Aorta (tissue), 5 donors: ENCODE results near the gene LRP5. TPM values are rescaled to one million over a fixed set of nuclear protein-coding genes. Genes with fewer than 3 reads are reported as not detected.

Source experiments
- ATAC-seq: fragments of 200-7000 bp; cut with Tn5 transposase; one replicate; pipeline ENCODE4 v1.9.1; 2022; ENCODE audit warnings: moderate library complexity; ENCODE audit not compliant: low FRiP score
- DNase-seq, 2 donors: peaks; one replicate each; pipeline ENCODE4 v3.0.0-alpha.2; 2020
- H3K27ac ChIP-seq, 2 donors: one replicate each; pipeline ENCODE4 v1.5.1; 2013; ENCODE audit warnings: low read length in 2 of 2, mild to moderate bottlenecking in 2 of 2, moderate library complexity in 2 of 2, control low read depth in 1 of 2, inconsistent platforms in 1 of 2, low read depth in 1 of 2
- H3K27me3 ChIP-seq, 2 donors: one replicate each; pipeline ENCODE4 v1.6.1; 2013; ENCODE audit warnings: control low read depth in 1 of 2, low read length in 1 of 2, mild to moderate bottlenecking in 1 of 2, moderate library complexity in 1 of 2; ENCODE audit not compliant: insufficient read depth in 2 of 2, control insufficient read depth in 1 of 2
- H3K36me3 ChIP-seq, 2 donors: one replicate each; pipeline ENCODE4 v1.6.1; 2013; ENCODE audit warnings: control low read depth in 1 of 2, low read length in 1 of 2, mild to moderate bottlenecking in 1 of 2; ENCODE audit not compliant: insufficient read depth in 2 of 2, control insufficient read depth in 1 of 2
- H3K4me1 ChIP-seq, 2 donors: one replicate each; pipeline ENCODE4 v1.6.1; 2013; ENCODE audit warnings: low read length in 2 of 2, control low read depth in 1 of 2, mild to moderate bottlenecking in 1 of 2, moderate library complexity in 1 of 2; ENCODE audit not compliant: insufficient read depth in 2 of 2, control insufficient read depth in 1 of 2
- H3K4me3 ChIP-seq, 2 donors: one replicate each; pipeline ENCODE4 v1.5.1; 2013; ENCODE audit warnings: low read length in 2 of 2, control low read depth in 1 of 2, mild to moderate bottlenecking in 1 of 2
- H3K9me3 ChIP-seq: one replicate; pipeline ENCODE4 v1.6.1; 2013; ENCODE audit warnings: mild to moderate bottlenecking, low read length; ENCODE audit not compliant: control insufficient read depth
- WGBS, 2 donors: extraction: QIAGEN DNeasy Blood & Tissue Kit; methylation state at CpG; one replicate each; pipeline ENCODE4 v1.1.7; 2013; 5-methylcytosine and 5-hydroxymethylcytosine counted together
- intact Hi-C, 2 donors: fragments of 100-400 bp; cut with DNase I; formaldehyde crosslinking; loops; one replicate each; pipeline versions ENCODE4 v1.14.2 to v1.15.0; 2022
- polyA plus RNA-seq, 2 donors: library from polyadenylated mRNA; stranded (reverse); fragments of 200-250 nt; gene quantifications; one replicate each; pipeline ENCODE4 v1.2.3, GENCODE V29; 2013
- total RNA-seq, 2 donors: library from RNA; stranded (reverse); fragmentation: NEBNext Ultra II Directional; extraction: Animal tissue kit (Norgen Biotek cat#: 25700); gene quantifications; one replicate each; pipeline ENCODE4 v1.2.1, GENCODE V29; 2021
- donor health status: healthy with polysubstance abuse.
- donor health status: Bipolar disorder and iron deficiency.
- donor health status: DM: no; HTN: no; CAD: no.
- donor health status: DM: no; HTN: no; CAD: no.
- donor health status: DM: yes; HTN: yes; CAD: no.

The LRP5 gene
- total and polyA plus RNA-seq, 4 donors, result 23.9 to 103 (median 69.5) TPM

DNA sequence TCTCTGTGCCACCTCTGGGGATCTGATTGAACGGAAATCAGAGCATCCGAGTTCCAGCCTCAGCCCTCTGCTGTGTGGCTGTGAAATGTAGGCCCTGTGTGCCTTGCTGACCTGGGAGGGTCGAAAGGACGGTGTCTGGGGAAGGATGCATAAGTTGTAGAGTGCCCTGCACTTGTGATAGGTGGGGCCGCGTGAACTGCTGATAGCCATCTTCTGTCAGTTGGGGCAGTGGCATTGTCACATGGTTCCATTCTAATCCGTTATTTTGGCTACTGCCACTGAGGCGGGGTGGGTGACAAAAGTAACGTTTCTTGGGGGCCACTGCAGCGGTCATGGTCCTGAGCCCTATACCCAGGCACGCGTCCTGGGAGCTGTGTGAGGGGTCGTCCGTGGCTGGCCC, 63.4 kb downstream of the LRP5 start:
- no peak overlapping the region for H3K4me3 ChIP-seq
- ATAC-seq, result no peak
- H3K9me3 ChIP-seq, result no peaks in the 10 kb centered on the region
- H3K4me1 ChIP-seq, result peaks cover 0 to 6% of the 10 kb centered on the region in 2 donors
- intact Hi-C loops, result no loop called here
- no peaks in the 10 kb centered on the region for H3K36me3 ChIP-seq
- peak overlapping the region in 1 of 2 donors; percentile 4 for H3K27ac ChIP-seq
- WGBS, 2 donors, result 89 to 92% methylated on average over 14 of the region's 14 CpGs
- DNase-seq, result no peak
- H3K27me3 ChIP-seq, result no peaks in the 10 kb centered on the region

DNA sequence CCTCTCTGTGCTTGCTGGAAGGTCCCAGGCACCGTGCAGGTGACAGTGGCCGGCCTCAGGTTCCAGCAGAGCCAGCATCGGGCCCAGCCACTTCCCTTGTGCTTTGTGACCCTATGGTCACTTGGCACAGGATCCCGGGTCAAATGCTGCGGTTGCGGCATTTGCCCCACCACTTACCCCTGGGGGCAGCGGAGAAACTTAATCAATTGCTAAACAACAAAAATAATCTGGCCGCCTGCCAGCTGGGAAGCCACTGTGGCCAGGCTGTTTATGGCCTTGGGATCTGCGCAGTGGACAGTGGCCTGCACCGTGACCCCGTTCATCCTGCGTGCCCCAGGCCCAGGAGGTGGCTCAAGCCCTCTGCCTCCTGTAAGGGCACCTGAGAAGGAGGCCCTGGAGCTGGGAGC, 65.0 kb downstream of the LRP5 start:
- H3K36me3 ChIP-seq, result no peaks in the 10 kb centered on the region
- H3K4me3 ChIP-seq, result no peak overlapping the region
- 84 to 92% methylated on average over 12 of the region's 12 CpGs for WGBS, 2 donors
- H3K27ac ChIP-seq, result peak overlapping the region in 1 of 2 donors; percentile 22
- ATAC-seq (no peak), DNase-seq (no peak)
- intact Hi-C loops, result no loop called here
- no peaks in the 10 kb centered on the region for H3K27me3 ChIP-seq
- H3K9me3 ChIP-seq, result no peaks in the 10 kb centered on the region
- peaks cover 0 to 6% of the 10 kb centered on the region in 2 donors for H3K4me1 ChIP-seq

DNA sequence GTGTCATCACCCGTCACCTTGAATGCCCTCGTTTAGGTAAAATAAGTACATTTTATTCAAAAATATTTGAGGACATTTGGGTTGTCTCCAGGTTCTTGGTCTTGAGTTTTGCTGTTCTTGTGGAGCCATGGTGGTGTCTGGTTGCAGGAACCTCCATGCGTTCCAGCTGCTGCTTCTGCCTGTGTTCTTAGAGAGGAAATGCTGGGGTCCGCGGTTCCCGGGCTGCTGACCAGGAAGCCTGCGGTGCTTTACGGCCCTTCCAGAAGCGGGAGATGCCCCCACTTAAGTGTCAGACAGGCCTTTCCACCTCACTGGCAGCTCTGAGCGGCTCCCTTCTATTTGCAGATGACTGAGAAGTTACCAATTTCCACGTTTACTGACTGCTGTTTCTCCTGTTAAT, 66.8 kb downstream of the LRP5 start:
- no peak overlapping the region for H3K27ac ChIP-seq

DNA sequence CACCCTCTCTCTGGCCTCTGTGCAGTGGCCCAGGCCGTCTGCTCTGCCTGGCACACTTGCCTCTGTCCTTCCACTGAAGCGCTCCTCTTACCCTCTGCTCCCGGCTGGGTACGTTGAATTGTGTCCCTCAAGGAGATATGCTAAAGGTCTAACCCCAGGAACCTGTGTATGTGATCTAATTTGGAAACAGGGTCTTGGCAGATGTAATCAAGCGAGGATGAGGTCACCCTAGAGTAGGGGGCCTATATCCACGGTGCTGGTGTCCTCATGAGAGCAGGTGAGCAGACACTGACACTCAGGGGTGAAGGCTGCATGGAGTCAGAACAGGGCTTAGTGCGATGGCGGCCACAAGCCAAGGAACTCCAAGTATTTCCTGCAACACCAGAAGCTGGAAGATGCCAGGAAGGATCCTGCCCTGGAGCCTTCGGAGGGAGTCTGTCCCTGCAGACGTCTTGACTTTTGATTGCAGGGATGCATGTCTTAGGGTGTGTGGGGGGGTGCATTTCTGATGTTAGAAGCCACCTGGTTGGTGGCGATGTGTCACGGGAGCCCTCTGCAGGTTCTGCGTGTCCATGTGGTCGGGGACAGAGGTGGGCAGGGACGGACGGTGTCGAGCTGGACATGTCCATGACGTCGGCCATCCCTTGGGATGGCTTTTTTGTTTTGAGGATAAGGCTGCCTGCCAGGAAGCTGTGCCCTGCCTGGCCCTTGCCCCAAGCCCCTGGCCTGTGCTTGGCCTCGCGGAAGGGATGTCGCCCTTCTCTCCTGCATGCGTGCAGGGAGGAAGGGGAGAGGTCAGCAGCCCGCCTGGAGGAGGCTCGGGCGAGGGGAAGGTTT, 68.6 kb downstream of the LRP5 start:
- H3K4me1 ChIP-seq, result peaks cover 0 to 2% of the 10 kb centered on the region in 2 donors
- ATAC-seq (peak; percentile 58), DNase-seq (no peak)
- no peaks in the 10 kb centered on the region for H3K9me3 ChIP-seq
- H3K36me3 ChIP-seq, result no peaks in the 10 kb centered on the region
- H3K27me3 ChIP-seq, result no peaks in the 10 kb centered on the region
- H3K4me3 ChIP-seq, result no peak overlapping the region
- WGBS, 2 donors, result 12 to 13% methylated on average over 26 of the region's 26 CpGs
- peak overlapping the region; percentile 2 to 64 for H3K27ac ChIP-seq
- intact Hi-C loops, result loop anchor here (2.0 to 5.0 kb wide), 4 partner anchors 66 to 169 kb away; partner anchors contain the start of genes KMT5B (in 1 of the 2) and LRP5 (in 1 of the 2)

More for the DNA sequence above, 66.8 kb downstream of the LRP5 start:
- ATAC-seq (no peak), DNase-seq (no peak)
- Histone ChIP-seq H3K36me3 (no peaks in the 10 kb centered on the region), H3K4me3 (no peak overlapping the region), H3K9me3 (no peaks in the 10 kb centered on the region), H3K27me3 (no peaks in the 10 kb centered on the region), H3K4me1 (peaks cover 0 to 2% of the 10 kb centered on the region in 2 donors)
- 85 to 86% methylated on average over 11 of the region's 11 CpGs for WGBS, 2 donors
- intact Hi-C loops, result no loop called here

DNA sequence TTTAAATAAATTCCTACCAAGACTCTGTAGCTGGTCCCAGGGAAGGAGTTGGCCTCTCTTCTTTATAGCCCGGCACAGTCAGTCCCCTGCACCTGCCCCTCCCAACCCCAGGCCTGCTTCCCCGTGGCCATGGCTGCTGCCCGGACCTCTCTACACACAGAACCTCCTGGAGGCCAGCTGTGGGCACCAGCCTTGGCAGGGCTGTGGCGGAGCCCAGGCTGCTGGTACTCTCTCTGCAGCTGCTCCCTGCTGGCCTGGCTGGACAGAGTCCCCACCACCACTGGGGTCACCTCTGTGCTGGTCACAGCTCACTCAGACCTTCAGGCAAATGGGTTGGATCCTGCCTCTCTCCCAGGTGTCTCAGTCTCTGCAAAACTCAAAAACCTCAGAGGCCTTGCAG, 69.3 kb downstream of the LRP5 start:
- Histone ChIP-seq H3K4me1 (peaks cover 0 to 2% of the 10 kb centered on the region in 2 donors), H3K36me3 (peaks cover 0 to 3% of the 10 kb centered on the region in 2 donors), H3K4me3 (no peak overlapping the region), H3K9me3 (no peaks in the 10 kb centered on the region), H3K27me3 (no peaks in the 10 kb centered on the region), H3K27ac (peak overlapping the region; percentile 2 to 61)
- 3 to 6% methylated on average over 4 of the region's 4 CpGs for WGBS, 2 donors
- ATAC-seq (peak; percentile 4), DNase-seq (no peak)
- intact Hi-C loops, result loop anchor here (2.0 to 5.0 kb wide), 5 partner anchors 67 to 169 kb away; partner anchors contain the start of genes KMT5B (in 1 of the 2) and LRP5 (in 1 of the 2)

DNA sequence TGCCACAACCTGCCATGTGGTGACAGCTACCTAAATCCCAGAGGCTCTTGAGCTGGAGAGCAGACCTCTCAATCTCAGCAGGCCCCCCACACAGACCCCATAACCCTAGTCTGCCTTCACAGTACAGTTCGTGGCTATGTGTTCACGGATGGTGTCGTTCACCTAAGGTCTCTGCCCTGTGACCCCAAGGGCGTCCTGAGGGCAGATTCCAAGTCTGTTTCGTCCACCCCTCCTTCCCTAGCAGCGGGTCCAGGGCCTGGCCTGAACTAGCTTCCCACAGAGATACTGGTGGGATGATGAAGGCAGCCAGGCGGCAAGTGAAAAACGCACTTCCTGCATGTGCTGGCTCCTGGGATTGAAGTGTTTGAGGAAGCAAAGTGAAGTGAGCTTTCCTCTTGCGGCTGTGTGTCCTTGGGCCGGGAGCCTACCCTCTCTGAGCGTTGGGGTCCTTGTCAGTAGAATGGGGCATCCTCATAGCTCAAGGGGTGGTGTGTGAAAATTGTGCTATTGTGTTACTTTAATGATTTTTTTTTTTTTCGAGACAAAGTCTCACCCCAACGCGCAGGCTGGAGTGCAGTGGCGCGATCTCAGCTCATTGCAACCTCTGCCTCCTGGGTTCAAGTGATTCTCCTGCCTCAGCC, 70.1 kb downstream of the LRP5 start:
- H3K9me3 ChIP-seq, result no peaks in the 10 kb centered on the region
- WGBS, 2 donors, result 85 to 87% methylated on average over 16 of the region's 16 CpGs
- H3K36me3 ChIP-seq, result peaks cover 0 to 3% of the 10 kb centered on the region in 2 donors
- H3K27ac ChIP-seq, result peak overlapping the region in 1 of 2 donors; percentile 61
- DNase-seq (no peak), ATAC-seq (no peak)
- peaks cover 0 to 2% of the 10 kb centered on the region in 2 donors for H3K4me1 ChIP-seq
- no peak overlapping the region for H3K4me3 ChIP-seq
- no peaks in the 10 kb centered on the region for H3K27me3 ChIP-seq
- intact Hi-C loops, result loop anchor here (2.0 to 5.0 kb wide), 4 partner anchors 70 to 170 kb away; partner anchors contain the start of genes KMT5B (in 1 of the 2) and LRP5 (in 1 of the 2)

DNA sequence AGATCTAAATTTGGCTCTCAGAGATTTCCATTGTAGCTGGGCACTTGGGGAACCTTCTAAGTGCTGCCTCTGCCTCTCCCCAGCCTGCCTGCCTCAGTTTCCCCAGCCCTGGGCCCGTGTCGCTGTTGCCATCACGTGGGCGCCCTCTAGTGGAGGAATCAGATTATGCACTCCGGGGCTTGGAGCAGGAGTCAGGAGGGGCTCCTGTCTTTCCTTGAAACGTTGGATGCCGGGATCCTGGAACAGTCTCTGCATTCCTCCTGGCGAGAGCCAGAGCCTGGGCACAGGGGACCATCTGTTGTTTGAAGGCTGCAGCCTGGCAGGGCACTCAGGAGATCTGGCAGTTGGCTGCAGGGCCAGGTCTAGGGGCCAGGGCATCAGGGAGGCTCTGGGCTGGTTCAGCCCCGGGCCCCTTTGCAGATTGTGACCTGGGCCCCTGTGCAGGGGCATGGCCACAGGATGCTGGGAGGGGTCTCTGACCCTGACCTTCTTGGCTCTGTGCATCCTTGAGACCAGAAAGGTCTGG, 71.6 kb downstream of the LRP5 start:
- 1 to 2% methylated on average over 9 of the region's 9 CpGs for WGBS, 2 donors
- no peak overlapping the region for H3K27ac ChIP-seq
- ATAC-seq (no peak), DNase-seq (peak; percentile 77 to 92)
- peaks cover 0 to 3% of the 10 kb centered on the region in 2 donors for H3K36me3 ChIP-seq
- no peak overlapping the region for H3K4me3 ChIP-seq
- H3K27me3 ChIP-seq, result no peaks in the 10 kb centered on the region
- H3K9me3 ChIP-seq, result no peaks in the 10 kb centered on the region
- intact Hi-C loops, result loop anchor here (1.0 to 5.0 kb wide), 5 partner anchors 72 to 172 kb away; partner anchors contain the start of genes C11orf24 (in 1 of the 2), KMT5B (in 1 of the 2) and LRP5 (in 1 of the 2)
- peaks cover 0 to 2% of the 10 kb centered on the region in 2 donors for H3K4me1 ChIP-seq

DNA sequence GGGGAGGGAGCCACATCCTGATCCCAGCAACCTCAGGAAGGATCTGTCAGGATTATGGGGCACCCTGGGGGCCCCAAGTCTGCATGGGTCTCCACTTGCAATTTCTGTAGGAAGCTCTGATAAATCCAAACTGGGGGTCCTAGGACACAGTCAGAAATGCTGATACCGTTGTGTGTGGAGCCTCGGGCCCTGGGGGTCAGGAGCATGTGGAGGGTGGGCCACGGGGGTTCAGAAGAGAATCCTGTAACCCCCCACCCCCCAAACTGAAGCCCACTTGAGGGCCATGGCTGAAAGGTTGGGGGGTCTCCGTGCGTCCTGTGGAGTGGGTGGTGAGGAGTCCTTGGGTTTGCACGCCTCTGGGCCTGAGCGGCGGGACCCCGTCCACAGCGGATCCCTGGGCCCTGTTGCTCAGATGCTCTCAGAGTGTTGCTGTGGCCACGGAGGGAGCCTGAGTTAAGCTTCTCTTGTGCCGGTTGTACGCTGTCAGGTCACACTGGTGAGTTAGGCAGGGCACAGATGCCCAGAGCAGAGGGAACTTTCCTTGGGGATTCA, 72.2 kb downstream of the LRP5 start:
- DNase-seq, result no peak
- H3K4me1 ChIP-seq, result peaks cover 0 to 2% of the 10 kb centered on the region in 2 donors

More for the DNA sequence above, 72.2 kb downstream of the LRP5 start:
- Histone ChIP-seq H3K9me3 (no peaks in the 10 kb centered on the region), H3K36me3 (peaks cover 0 to 3% of the 10 kb centered on the region in 2 donors), H3K27ac (no peak overlapping the region), H3K4me3 (no peak overlapping the region), H3K27me3 (no peaks in the 10 kb centered on the region)
- intact Hi-C loops, result loop anchor here (1.0 to 5.0 kb wide), 5 partner anchors 72 to 172 kb away; partner anchors contain the start of genes C11orf24 (in 1 of the 2), KMT5B (in 1 of the 2) and LRP5 (in 1 of the 2)
- ATAC-seq, result no peak
- 87 to 88% methylated on average over 13 of the region's 13 CpGs for WGBS, 2 donors
